HG03439 (cell line): ENCODE results near the gene GET3.

Experiments used
- ATAC-seq: cut with Tn5 transposase; IDR thresholded peaks from one replicate; pipeline ENCODE4 v1.9.1; 2021; ENCODE audit warnings: mild to moderate bottlenecking, moderate library complexity; ENCODE audit not compliant: unreplicated experiment

The GET3 gene

GRCh38 chr19:12750851-12751250 lies 13.6 kb downstream of the GET3 start:
- ATAC-seq: no peak

- no peak for ATAC-seq
These were observed 14.3 kb downstream of the GET3 start, which contains the start of gene BEST2 for GRCh38 chr19:12751635-12752034. BEST2 (plus strand) TSS chr19:12751791; CDS start chr19:12752593, 802 bp downstream.

- ATAC-seq: no peak
These were observed 14.9 kb downstream of the GET3 start for GRCh38 chr19:12752056-12752781.

GRCh38 chr19:12754465-12755196 lies 17.3 kb downstream of the GET3 start:
- no peak for ATAC-seq

DNA sequence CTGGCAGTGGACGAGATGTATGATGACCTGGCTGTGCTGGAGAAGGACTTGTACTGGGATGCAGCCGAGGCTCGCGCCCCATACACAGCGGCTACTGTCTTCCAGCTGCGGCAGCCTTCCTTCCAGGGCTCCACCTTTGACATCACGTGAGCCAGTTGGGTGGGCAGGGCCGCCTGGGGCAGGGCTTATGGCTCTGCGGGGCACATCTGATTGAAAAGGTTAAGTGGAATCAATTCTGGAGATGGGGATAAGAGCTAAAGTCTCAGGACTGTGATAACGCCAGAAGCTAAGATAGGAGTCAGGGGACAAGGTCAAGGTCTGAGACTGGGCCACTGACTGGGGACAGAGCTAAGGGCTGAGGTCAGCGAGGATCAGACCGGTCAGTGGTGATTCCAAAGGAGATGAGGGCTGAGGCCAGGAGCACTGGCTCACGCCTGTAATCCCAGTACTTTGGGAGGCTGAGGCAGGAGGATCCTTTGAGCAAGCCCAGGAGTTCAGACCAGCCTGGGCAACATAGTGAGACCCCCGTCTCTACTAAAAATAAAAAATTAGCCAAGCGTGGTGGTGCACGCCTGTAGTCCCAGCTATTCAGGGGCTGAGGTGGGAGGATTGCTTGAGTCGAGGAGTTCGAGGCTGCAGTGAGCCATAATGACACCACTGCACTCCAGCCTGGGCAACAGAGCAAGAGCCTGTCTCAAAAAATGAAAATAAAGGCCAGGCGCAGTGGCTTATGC lies 19.0 kb downstream of the GET3 start:
- no peak for ATAC-seq

DNA sequence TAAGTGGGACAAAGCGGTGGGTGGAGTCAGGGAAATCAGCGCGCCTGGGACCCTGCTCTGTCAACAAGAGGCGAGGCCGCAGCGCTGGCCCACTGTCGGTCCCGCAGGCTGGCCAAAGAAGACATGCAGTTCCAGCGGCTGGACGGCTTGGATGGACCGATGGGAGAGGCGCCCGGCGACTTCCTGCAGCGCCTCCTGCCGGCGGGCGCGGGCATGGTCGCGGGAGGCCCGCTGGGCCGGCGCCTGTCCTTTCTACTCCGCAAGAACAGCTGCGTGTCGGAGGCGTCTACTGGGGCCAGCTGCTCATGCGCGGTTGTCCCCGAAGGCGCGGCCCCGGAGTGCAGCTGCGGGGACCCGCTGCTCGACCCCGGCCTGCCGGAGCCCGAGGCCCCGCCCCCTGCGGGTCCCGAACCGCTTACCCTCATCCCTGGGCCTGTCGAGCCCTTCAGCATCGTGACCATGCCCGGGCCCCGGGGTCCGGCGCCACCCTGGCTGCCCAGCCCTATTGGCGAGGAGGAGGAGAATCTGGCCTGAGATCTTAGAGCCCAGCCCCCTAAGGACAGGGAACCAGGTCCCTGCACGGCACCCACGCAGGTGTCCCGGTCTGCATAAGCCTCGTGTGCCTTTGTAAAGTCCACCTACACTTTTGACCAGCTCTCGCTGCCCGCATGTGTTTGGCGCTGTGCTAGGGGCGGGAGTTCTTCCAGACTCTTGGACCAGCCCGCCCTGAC lies 20.4 kb downstream of the GET3 start:
- ATAC-seq: no peak

- no peak for ATAC-seq
These were observed 22.4 kb downstream of the GET3 start for GRCh38 chr19:12759686-12760085.

DNA sequence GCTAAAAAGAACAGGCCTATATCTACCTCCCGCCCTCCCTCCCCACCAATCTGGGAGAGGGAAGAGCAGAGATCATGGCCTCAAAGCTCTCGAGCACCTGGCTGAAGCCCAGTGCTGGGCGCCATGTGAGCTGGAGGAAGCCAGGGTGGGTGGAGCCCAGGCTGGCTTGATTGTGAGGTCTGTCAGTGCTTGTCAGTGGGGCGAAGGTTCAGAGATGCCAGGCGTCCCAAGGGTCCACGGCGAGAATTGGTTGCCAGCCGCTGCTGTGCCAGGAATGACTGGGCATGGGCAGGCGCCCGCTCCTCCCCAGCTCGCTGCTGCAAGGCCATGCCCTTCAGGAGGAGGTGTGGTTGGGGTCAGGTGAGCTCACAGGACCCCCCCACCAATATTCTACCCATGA lies 25.8 kb downstream of the GET3 start:
- no peak for ATAC-seq

GRCh38 chr19:12764698-12765097 lies 27.4 kb downstream of the GET3 start:
- no peak for ATAC-seq

DNA sequence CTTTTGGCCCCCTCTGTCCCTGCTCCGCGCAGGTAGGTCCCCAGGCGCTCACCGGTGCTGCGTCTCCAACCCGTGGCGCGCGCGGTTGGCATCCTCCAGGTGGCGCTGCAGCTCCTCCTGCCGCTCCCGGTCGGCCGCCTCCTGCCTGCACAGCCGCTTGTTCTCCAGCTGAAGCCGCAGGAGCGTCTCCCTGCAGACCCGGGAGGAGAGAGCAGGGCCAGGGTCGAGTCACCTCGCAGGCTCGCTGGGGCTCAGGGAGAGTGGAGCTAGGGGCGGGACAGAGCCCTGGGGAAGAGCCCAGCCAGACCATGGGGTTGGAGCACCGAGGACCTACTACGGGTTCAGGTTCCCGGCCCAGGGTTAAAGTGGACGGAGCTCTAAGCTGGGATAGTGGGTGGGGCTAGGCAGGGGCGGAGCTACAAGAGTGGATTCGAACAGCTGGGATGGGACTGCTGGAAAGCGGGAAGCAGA lies 28.8 kb downstream of the GET3 start:
- ATAC-seq: no peak

GRCh38 chr19:12767150-12767549 lies 29.9 kb downstream of the GET3 start:
- ATAC-seq: no peak

GRCh38 chr19:12767666-12768065 lies 30.4 kb downstream of the GET3 start:
- ATAC-seq: no peak

DNA sequence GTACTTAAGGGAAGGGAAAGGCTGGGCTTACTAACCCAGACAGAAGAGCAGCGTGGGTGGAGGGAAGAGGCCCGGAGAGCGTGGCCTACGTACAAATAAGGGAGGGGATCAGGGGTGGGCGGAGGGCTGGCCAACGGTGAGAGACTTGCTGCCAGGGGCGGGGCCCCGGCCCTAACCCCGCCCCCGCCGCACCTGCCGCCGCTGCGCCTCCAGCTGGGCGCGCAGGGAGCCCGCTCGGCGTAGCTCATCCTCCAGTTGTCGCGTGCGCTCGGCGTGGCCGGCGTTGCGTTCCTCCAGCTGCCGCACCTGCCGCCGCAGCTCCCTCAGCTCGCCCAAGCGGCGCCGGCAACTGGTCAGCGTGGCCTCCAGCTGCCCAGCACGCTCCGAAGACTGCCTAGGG lies 32.4 kb downstream of the GET3 start:
- no peak for ATAC-seq

GRCh38 chr19:12770922-12771321 lies 33.6 kb downstream of the GET3 start:
- no peak for ATAC-seq

GRCh38 chr19:12772323-12772722 lies 35.0 kb downstream of the GET3 start:
- ATAC-seq: no peak

DNA sequence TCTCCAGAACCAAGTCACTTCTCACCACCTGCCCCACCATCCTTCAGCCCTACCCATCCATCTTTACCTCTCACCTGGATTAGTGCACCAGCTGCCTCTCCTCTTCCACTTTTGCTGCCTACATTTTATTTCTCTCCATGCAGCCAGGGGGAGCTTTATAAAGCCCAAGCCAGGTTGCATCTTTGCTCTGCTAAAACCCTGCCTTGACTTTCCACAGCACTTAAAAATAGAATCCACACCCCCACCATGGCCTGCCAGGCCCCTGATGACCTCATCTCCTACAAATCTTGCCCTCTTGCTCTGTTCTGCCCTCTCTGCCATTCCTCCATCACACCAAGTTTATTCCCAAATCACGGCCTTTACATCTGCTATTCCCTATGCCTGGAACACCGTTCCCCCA lies 36.3 kb downstream of the GET3 start:
- ATAC-seq: no peak

DNA sequence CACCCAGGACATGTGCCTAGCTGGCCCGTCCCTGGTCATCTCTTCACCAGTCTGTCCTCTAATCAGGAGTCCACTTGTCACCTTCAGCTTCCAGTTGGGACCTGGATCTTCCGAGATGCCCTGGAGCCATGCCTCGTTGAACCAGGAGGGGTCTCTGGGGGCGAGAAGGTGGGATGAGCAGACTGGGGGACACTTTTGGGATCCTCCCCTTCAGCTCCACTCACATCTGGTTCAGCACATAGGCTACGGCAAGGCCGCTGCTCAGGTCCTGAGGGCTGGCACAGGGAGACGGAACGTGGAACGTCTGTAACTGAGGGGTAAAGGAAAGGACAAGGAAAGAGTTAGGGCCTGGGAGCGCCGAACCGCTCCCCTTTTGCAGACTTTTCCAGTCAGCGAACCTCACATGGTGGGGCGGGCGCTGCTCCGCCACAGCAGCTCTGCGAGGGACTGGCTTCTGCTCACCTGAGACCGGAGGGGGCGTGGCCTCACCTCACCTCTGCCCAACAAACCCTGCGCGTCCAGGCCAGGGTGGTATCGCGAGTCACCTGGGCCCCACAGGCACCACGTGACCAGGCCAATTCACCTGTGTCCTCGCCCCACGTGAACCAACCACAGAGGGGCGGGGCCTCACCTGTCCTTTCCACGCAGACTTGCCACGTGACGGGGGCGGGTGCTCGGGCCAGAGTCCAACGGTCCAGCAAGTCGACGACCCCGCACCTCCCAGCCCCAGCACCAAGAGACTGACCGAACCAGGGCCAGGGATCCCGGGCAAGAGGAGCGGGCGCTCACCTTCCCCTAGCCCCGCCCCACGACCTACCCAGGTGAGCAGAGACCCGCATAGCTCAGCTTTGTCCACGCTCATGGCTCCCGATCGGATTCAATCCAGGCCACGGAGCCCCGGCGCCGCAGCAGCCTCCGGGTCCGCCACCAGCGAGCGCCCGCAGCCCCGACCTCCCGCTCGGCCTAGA lies 37.6 kb downstream of the GET3 start, which contains the start of gene HOOK2:
HOOK2 (minus strand) TSS at position 965 of the 968 bp plus-strand sequence; CDS start at position 862, 103 bp downstream.
- no peak for ATAC-seq

DNA sequence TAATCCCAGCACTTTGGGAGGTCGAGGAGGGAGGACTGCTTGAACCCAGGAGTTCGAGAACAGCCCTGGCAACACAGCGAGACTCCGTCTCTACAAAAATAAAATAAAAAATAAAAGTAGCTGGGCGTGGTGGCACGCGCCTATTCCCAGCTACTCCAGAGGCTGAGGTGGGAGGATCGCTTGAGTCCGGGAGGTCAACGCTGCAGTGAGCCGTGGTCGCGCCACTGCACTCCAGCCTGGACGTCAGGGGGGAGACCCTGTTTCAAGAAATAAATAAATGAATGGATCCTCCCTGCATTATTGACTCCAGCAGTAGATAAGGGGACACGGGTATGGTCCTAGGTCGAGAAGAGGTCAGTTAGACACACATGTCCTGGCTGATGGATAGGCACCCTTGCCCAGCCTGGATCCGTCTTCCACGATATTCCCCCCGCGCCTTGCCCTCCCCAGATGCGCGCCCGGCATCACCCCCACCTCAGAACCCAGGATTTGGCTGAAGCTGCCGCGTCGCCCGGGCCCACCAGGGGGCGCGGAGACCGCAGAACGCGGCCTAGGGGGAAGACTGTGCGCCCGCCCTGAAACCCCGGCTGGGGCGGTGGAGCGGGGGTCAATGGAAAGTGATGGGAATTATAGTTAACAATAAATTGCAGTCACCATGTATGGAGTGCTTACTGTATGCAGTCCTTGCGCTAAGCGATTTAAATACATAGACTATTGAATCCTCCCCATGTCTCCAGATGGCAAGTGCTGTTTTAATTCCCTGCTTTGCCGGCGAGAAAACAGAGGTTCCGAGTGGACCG lies 40.1 kb downstream of the GET3 start:
- no peak for ATAC-seq
